DMS53 (cell line): ENCODE results near the gene RACGAP1.
"Not testable (repeated sequence)": the region's sequence is repeated elsewhere in the genome, so short reads cannot be mapped to it uniquely, and the experiment has no call there.

Source experiments
- DNase-seq: peaks from one replicate; lab custom pipeline; 2025; lab: John Stamatoyannopoulos, UW

RACGAP1 gene

GRCh38 chr12:50030449-50030848 lies 5.2 kb upstream of the RACGAP1 start:
- not testable (repeated sequence) for DNase-seq

- no peak for DNase-seq
Measured at GRCh38 chr12:50026691-50027090, 1.4 kb upstream of the RACGAP1 start.

GRCh38 chr12:50024805-50025186 lies 498 bp downstream of the RACGAP1 start:
- DNase-seq: peak; percentile 50

- DNase-seq: no peak
Measured at GRCh38 chr12:50024227-50024626, 1.1 kb downstream of the RACGAP1 start.

- no peak for DNase-seq
Measured at GRCh38 chr12:50022903-50023302, 2.4 kb downstream of the RACGAP1 start.

GRCh38 chr12:50021031-50021430 lies 4.3 kb downstream of the RACGAP1 start:
- no peak for DNase-seq

GRCh38 chr12:50019524-50019923 lies 5.8 kb downstream of the RACGAP1 start:
- no peak for DNase-seq

- DNase-seq: no peak
Measured at GRCh38 chr12:50018968-50019367, 6.3 kb downstream of the RACGAP1 start.

- no peak for DNase-seq
Measured at GRCh38 chr12:50018154-50018553, 7.1 kb downstream of the RACGAP1 start.

GRCh38 chr12:50017641-50018040 lies 7.7 kb downstream of the RACGAP1 start:
- DNase-seq: no peak

GRCh38 chr12:50016501-50017475 lies 8.5 kb downstream of the RACGAP1 start:
- DNase-seq: no peak

GRCh38 chr12:50014342-50014741 lies 11.0 kb downstream of the RACGAP1 start:
- no peak for DNase-seq

- no peak for DNase-seq
Measured at GRCh38 chr12:50013361-50014147, 11.7 kb downstream of the RACGAP1 start.

- DNase-seq: peak; percentile 79
Measured at GRCh38 chr12:50006754-50007442, 18.4 kb downstream of the RACGAP1 start.

GRCh38 chr12:50006280-50006679 lies 19.0 kb downstream of the RACGAP1 start:
- no peak for DNase-seq

- no peak for DNase-seq
Measured at GRCh38 chr12:50005175-50005574, 20.1 kb downstream of the RACGAP1 start.

GRCh38 chr12:50004696-50005095 lies 20.6 kb downstream of the RACGAP1 start:
- no peak for DNase-seq

GRCh38 chr12:50003595-50003994 lies 21.7 kb downstream of the RACGAP1 start:
- no peak for DNase-seq

GRCh38 chr12:49998453-49998852 lies 26.8 kb downstream of the RACGAP1 start:
- DNase-seq: no peak

GRCh38 chr12:49990273-49990672 lies 35.0 kb downstream of the RACGAP1 start:
- no peak for DNase-seq

- not testable (repeated sequence) for DNase-seq
Measured at GRCh38 chr12:49989400-49989799, 35.9 kb downstream of the RACGAP1 start.

- no peak for DNase-seq
Measured at GRCh38 chr12:49987625-49988303, 37.5 kb downstream of the RACGAP1 start.
